Stimulated activated CD4-positive, alpha-beta T cell treated with anti-CD3 and anti-CD28 coated beads, Interleukin-15, amount 100 ng/mL, for 24 hours (primary cell): ENCODE measurements around the gene TAF10.

ENCODE experiments used
- DNase-seq: peaks from one replicate; pipeline ENCODE4 v3.0.0-alpha.2; 2020

Gene TAF10

DNA sequence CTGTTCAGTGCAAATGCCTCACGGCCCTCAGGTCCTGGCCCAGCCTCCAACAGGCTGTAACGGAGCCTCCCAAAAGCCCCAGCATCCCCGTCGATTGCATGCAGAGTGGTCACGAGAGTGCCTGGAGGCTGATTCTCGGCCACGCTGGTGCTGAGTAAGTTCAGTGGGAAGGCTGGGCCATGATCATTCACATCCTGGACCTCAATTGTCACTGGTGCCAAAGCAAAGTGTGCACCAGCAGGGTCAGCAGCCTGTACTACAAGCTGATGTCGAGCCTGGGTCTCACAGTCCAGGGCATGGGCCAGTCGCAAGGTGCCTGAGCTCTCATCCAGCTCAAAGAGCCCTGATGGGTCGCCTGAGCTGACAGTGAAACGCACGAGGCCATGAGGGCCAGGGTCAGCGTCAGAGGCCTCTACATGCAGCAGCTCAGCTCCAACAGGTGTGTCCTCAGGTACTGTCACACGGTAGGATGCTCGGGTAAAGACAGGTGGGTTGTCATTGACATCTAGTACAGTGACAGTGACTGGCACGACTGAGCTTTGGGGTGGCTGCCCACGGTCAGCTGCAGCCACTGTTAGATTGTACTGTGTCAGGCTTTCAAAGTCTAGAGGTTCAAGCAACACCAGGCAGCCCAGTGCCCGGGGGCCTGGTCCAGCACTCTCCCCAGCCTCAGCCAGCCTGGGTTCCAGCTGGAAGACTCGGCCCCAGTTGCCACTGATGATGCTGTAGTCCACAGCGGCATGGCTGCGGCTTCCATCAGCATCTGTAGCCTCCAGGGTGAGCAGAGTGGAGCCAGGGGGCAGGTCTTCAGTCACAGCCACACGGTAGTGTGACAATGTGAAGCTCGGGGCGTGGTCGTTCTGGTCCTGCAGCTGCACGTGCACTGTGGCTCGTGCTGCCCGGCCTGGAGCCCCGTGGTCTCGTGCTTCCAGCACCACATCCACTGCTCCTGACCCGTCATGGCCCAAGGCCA lies 11.7 kb upstream of the TAF10 start:
- DNase-seq: no peak

DNA sequence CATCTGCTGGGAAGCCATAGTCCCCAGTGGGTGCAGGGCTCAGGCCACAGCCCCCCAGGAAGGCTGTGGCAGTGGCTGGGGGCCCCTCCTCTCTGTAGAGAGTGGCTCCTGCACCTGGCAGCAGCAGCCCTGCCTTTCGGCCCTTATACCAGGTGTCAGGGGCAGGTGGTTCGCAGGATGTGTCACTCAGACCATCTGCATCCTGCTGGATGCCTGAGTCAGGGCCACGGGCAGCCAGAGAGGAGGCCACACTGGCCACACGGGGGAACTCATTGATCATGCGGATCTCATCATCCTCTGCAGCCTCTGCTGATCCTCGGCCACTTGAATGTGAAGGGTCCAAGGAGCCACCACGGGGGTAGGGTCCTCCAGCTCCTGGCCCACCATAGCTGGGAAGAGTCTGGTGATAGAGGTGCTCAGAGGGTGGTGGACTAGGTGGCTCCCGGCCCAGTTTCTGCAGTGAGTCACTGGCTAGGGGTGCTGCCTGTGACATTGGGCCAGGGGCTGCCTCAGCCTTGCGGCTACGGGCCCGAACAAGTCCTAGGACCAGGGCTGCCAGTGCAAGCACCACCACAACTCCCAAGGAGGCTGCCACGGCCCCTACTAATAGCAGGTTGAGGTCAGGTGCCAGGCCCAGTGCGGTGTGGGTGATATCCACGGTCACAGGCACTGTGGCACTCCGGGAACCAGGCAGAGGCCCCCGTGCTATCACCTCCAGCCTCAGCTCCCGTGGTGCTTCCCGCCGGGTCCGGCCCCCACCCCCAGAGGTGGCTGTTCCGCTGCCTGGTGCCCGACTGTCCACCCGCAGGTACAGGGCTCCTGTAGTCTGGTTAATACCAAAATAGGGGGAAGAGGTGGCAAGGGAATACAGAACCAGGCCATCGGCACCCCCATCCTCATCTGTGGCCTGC lies 10.5 kb upstream of the TAF10 start:
- no peak for DNase-seq

DNA sequence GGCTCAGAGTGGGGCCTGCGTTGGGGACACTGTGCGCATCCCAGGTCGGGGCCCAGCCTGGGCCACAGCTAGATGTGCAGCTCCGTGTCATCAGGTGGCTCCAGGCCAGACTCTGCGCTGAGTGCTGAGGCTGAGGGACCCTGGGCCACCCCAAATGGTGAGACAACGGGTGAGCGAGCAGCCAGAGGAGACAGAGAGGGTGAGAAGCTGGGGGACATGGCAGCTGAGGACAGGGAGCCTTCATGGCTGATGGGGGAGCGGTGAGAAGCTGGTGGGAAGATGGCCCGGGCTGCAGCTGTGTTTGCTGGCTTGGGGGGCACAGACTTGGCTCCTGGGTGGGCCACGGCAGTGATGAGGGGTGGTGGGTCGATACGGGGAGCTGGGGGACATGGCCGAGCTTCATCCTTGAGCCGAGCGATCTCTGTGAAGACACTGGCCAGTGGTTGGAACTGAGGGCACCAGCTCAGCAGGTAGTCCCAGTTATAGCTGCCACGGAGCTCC lies 9.7 kb upstream of the TAF10 start:
- no peak for DNase-seq

DNA sequence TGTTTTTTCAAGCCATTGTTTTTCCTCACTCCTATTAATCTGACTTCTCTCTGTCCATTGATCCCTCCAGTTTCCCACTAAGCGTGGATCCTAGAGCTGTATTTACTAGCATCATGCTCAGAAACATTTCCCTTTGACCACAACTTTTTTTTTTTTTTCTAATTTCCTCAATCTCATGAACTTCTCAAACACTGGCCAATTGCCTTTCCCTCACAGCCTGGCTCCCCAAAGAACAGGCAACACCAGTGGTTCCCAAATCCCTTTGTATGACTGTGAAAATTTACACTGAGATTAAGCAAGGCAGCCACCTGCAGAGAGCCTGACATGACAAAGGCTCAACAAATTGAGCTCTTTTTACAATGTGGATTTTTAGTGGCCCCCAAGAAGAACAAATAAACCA lies 8.6 kb upstream of the TAF10 start:
- DNase-seq: no peak

DNA sequence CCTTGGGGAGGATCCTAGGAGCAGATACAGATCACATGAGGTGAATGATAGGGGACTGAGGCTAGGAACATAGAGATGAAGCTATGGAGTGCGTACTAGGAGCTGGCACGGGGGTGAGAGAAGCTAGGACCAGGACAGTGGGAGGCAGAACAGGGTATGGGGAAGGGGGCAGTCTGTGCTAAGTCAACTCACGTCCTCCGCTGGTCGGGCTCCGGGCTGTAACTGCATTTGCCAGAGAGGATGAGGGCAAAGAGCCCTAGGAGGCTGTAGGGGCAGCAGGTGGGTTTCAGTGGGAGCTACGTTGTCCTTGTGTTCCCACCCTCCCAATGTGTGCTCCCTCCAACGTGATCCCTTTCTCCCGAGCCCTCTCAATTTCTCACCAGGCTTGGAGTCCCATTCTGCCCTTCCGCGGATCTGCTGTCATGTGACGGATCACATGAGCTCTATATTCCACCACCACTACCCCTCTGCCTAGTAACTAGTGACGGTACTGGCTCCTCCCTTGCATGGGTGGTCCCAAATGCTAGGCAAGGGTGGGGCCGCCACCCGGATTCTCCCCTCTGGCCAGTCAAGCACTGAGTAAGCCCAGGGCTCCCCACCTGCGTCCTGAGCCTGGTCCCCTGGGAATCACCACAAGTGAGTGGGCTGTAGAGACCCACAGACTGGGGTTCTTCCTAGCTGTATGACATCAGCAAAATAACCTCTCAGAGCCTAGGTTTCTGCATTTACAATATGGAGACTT lies 7.2 kb upstream of the TAF10 start, which contains the start of gene TPP1:
TPP1 (minus strand) TSS at position 419 of the 742 bp plus-strand sequence; CDS start at position 397, 22 bp downstream.
- DNase-seq: peak; percentile 90

DNA sequence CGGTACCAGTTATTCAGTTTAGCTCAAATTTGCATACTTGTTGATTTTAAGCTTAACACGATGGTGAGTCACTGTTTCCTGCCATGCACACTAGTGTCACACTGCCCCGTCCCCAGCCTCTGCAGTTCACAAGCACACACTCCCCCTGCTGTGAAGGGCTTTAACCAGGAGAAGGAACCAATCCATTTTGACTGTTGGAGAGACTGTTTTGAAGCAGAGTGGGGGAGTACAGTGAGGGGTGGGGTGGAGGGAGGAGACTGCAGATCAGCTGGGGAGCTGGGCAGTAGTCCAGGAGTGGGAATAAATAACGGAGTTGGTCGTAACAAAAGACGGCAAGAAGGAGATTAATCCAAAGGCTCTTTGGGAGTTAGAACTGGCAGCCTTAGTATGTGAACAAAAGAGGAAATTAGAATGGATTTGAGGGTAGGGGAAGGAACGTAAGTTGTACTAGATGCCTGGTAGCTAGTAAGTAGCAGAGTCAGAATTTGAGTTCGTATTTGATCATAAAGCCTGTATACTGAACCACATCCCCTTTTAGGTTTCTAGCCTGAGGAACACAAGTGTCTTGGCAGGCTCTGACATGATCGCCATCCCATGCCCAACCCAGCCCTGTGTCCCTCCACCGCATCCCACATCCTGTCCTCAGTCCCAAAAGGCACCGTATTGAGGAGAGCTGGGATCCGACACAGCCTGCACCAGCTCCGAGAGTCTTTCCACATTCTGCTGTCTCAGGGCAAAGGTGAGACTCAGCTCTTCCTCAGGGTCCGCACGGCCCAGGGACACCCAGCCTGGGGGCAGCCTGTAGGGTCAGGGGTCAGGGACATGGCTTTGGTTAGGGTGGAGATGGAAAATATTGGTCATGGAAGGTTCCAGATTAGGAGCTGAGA lies 6.3 kb upstream of the TAF10 start:
- DNase-seq: peak; percentile 71

DNA sequence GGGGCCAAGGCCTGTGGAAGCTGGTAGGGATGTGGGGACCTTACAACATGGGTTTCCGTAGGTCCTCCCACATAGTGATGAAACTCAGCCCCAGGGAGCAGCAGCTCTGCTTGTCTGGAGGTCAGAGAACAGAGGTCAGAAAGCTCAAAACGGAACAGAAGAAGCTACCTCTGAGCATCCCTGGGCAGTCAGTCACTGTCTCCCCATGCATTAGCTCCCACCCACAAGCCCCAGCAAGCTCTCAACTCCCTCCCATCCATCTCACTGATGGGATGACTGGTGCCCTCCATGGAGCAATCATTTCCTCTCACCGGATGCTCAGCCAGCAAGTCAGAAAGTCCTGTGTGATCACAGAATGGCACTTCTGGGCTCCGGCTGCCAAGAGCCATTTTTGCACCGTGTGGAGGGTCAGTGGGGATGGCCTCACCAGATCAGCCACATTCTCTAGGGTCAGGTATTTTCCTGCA lies 5.3 kb upstream of the TAF10 start:
- no peak for DNase-seq

DNA sequence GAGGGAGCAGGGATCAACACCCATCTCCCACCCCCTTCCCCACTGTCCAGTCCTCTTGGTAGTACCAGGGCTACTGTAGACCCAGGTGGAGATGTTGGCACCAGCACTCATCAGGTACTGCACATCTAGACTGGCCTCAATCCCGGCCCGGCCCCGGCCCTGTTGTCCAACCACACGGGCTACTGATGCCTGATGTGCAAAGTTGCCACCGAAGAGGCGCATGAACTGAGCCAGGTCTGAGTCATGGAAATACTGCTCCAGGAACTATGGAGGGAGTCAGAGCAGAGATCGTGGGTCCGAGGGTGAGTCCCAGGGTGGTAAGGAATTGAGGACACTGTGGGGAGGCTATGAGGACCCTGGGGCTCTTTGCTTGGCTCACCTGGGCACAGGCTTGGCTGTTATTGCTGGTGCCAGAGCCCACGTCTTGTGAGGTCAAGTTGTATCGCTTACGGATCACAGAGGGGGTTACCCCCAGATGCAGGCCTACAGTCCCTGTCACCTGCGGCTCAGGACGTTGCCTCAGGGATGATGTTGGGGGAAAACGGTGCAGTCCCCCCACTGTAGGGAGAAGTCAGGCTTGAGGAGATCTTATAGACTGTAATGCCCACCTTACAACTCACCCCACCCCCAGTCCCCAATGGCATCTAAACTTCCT lies 4.7 kb upstream of the TAF10 start:
- DNase-seq: no peak

DNA sequence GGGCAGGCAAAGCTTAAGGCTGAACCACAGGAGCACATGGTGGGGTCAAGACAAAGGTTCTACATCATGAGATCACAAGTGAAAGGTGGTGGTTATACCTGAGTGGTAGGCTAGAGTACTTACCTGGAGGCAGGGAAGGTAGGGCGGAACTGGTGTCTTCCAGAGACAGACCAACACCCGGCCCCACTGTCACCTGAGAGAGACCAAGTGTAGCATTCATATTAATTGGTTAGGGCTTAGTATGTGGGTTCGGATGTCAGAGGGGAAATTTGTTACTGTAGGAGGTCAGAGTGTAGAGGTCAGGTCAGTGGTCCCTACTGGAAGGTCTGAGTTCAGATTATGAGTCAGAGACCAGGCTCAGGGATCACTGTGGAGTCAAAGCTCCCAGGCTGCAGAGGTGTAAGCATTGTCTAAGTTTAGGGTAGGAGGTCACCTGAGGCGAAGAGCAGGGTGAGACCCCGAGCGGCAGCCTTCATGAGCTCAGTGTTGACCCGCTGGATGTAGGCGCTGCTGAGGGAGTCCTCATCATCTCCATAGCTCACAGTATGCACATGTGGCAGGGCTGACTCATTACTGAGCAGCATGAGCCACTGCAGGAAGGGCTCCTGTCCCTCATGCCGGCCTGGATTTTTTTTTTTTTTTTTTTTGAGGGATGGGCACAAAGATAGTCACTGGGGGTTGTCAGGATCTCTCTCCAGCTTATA lies 4.0 kb upstream of the TAF10 start:
- no peak for DNase-seq

DNA sequence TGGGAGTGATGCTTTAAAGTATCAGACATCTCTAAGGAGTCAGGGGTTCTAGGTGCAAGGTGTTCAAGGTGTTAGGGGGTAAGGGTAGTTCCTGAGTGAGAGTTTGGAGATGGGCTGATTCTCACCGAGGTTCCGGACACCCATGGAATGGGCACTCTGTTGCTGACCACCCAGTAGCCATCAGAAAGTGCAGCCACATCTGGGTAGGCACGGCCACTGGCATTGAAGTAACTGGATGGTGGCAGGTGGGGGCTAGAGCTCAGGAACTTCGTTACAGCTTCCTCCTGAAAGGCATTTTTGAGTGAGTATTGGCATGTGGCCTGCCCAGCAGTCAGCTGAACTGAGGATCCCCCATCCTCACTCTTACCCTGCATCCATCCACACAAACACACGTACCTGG lies 3.0 kb upstream of the TAF10 start:
- DNase-seq: no peak

DNA sequence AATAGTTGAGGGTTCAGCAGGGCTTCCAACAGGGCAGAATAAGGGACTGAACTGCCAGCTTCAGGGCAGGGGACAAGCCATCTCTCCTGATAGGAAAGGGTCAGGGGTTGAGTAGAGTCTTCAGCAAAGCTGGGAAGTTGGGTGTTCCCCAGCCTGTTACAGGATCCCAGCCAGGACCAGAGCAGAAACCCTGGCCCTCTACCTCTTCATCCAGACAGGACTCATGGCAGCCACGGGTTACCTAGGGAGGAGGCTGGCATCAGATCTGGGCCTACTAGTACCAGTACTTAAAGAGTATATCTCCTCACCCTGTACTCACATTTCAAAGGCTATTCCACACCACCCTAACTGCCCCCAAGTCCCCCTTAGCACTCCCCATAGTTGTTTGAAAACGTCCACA lies 2.4 kb upstream of the TAF10 start:
- no peak for DNase-seq

DNA sequence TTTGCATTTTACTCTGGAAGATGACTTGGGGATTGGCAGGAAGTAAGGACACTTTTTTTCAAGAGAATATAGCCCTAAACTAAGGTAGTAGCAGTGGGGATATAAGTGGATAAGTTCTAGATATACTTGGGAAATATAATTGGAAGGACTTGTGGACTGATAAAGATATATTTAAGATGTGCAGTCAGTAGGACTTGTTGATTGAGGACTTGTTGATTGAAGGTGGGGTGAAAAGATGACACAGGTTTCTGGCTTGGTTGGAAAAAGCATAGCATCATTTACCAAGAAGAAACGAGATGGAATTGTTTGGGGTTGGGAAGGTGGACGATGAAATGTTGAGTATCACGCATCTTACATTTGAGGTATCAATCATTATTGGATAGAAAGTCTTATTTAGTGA lies 1.5 kb upstream of the TAF10 start:
- no peak for DNase-seq

DNA sequence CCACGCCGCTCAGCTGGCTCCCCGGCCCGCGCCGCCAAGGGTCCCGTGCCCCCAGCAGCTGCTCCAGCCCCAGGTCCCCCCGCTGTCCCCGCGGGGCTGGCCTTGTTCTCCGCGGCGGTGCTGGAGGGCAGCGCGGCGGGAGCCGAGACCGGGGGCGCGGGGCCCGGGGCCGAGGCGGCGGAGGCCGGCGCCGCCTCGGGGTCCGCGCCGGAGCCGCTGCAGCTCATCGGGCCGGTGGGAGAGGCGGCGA lies 128 bp downstream of the TAF10 start:
- no peak for DNase-seq

DNA sequence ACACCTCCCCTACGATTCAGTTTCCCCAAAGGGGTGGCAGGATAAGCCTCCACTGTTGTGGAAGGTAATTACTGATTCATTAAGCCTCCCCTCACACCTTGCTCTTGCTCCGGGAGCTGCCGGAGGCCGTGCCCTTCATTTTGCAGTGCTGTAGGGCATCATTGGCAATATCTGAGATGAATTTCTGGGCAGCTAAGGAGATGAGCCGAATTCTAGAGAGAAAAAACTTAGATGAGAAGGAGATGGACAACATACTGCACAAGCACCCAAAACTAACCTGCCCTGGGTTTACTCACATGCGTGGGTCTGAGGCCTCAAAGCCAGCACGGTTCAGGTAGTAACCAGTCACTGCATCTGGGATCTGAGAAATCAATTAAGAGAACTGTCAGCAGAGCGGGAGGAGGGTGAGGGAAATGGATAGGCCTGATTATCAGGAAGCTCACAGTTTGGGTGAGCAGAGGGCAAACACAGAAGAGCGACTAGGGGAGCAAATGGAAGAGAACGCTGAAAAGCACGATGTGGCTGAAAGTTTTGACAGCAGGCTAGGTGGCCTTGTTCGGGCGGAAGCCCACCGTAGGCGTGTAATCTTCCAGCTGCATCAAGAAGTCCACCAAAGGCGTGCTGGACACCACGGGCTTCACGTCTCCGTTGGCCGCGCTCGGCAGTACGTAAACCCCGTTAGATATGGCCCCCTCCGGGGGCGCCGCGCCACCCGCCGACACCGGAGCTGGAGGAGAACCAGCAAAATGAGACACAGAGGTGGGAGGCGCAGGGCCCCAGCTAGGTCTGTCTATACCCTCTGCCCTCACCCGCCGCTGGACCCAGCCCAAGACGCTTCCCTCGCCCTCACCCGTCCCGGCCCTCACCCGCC lies 689 bp downstream of the TAF10 start:
- DNase-seq: peak; percentile 38

DNA sequence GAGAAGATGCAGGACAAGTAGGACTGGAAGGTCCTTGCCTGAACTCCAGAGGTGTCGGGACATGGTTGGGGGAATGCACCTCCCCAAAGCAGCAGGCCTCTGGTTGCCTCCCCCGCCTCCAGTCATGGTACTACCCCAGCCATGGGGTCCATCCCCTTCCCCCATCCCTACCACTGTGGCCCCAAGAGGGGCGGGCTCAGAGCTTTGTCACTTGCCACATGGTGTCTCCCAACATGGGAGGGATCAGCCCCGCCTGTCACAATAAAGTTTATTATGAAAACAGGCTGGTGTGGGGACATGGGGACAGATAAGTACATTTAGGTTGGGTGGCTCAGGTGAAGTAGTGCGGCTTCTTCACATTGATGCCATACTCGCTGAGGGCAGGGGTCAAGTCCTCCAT lies 1.4 kb downstream of the TAF10 start:
- DNase-seq: no peak

DNA sequence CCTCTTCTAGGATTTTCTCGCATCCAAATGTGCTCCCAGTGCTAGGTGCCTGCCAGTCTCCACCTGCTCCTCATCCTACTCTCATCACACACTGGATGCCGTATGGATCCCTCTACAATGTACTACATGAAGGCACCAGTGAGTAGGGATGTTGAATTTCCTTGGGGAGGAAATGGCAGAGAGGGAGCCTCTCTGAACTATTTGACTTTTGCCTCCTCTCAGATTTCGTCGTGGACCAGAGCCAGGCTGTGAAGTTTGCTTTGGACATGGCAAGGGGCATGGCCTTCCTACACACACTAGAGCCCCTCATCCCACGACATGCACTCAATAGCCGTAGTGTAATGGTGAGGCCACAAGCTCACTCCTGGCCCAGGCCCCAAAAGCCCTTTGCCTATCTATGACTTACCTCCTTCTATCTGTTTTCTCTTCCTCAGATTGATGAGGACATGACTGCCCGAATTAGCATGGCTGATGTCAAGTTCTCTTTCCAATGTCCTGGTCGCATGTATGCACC lies 2.5 kb downstream of the TAF10 start:
- no peak for DNase-seq

DNA sequence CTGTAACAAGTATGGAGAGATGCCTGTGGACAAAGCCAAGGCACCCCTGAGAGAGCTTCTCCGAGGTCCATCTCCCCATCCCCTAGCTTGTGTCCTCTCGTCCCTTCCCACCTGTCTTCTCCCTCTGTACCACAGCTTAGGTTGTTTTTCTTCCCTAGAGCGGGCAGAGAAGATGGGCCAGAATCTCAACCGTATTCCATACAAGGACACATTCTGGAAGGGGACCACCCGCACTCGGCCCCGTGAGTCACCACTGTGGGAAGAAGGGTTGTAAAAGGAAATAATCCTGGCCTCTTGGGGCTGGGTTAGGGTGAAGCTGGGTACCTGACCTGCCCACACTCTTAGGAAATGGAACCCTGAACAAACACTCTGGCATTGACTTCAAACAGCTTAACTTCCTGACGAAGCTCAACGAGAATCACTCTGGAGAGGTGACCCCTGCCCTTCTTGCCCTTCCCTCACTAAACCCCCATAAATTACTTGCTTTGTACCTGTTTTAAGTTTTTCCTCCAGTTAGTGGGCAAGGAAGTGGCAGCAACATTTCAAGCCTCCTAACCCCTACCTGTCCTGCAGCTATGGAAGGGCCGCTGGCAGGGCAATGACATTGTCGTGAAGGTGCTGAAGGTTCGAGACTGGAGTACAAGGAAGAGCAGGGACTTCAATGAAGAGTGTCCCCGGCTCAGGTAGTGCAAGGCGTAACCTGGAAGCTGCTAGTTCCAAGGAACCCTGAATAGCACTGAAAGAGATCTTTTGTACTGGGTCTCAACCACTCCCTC lies 3.1 kb downstream of the TAF10 start:
- no peak for DNase-seq

DNA sequence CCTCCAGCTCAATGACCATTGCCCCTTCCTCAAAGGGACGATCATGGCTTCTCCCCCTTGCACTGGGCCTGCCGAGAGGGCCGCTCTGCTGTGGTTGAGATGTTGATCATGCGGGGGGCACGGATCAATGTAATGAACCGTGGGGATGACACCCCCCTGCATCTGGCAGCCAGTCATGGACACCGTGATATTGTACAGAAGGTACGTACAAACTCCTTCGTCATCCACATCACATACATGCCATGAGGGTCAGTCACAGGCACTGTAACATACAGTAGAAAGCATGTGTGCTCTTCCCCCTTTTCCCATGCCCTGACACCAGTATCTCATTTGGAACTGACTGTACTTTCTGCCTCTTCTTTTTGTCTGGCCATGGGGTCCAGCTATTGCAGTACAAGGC lies 4.0 kb downstream of the TAF10 start:
- no peak for DNase-seq
